G401 (cell line): ENCODE results near the gene KRTAP10-6. TPM values are rescaled to one million over a fixed set of nuclear protein-coding genes. Genes with fewer than 3 reads are reported as not detected.
"Not testable (repeated sequence)": the region's sequence is repeated elsewhere in the genome, so short reads cannot be mapped to it uniquely, and the experiment has no call there.

Experiments used
- DNase-seq: peaks from one replicate; pipeline ENCODE4 v3.0.0-alpha.2; 2015; ENCODE audit warnings: low spot score
- in situ Hi-C: cut with HindIII; loops from 2 replicates; pipeline ENCODE4 v1.10.0; 2016; ENCODE audit warnings: low sequenced_read_pairs, mixed read lengths
- total RNA-seq: library from RNA; depleted of rRNA; stranded (reverse); fragments of >200 nt; shearing (Covaris generic); gene quantifications from 2 replicates; pipeline ENCODE4 v1.2.3, GENCODE V29; 2014; rRNA removed

Gene KRTAP10-6
- not detected in 2 replicates for total RNA-seq

DNA sequence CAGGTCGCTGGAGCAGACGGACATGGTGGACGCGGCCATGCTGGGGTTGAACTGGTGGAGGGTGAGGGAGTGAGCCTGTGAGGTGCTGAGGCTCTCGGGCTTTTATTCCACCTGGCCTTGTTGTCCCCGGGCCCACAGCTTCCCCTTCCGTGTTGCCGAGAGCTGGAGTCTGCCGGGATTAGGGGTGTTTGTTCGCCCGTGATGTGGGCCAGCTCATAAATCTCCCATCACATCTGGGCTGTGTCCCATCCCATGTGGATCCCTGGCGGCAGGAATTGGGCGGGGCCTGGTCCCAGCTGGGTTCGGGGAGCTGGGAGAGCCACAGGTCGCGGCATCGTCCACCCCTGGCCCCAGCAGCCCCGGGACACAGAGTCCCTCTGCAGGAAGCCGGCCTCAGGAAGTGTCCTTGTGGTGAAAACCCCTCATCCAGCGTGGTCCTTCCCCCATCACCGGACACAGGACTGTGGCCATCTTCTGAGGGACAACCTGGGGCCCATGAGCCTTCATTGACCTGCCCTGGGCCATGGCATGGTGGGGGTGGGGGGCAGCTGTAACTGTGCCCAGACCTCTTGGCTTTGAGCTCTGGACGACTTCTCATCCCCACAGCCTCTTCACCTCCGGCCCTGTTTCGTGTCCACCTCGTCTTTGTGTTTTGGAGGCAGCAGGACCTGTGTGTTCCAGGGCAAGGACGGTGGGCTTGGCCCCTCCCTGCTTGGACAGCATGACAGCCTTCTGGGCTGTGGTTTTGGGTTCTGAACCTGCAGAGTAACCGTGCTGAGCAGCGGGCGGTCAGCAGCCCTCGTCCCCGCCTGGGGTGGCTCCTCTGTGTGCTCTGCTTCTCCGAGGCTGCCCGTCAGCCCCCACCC lies at the start of gene KRTAP10-6:
KRTAP10-6 (minus strand) TSS at position 60 of the 866 bp plus-strand sequence; CDS start at position 39, 21 bp downstream.
- in situ Hi-C loops = no loop called here

DNA sequence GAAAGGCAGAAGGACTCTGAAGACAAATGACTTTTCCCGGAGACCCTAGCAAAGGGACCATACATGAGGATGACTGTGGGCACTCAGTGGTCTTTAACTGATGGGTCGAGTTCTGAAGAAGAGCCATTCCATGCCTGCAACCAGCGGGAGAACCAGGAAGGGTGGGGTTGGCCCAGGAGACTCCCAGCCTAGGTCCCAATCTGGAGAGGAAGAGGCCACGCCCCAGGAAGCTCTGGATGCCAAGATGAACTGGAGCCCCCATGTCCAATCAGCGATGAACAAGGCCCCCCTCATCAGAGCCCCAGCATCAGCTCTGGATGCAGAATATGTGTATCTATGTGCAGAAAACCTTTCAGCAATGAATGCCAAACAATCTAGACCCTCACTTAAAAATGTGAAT lies 48.5 kb upstream of the KRTAP10-6 start:
- in situ Hi-C loops = no loop called here
- no peak for DNase-seq

More for the DNA sequence above, at the start of gene KRTAP10-6:
- DNase-seq = no peak

DNA sequence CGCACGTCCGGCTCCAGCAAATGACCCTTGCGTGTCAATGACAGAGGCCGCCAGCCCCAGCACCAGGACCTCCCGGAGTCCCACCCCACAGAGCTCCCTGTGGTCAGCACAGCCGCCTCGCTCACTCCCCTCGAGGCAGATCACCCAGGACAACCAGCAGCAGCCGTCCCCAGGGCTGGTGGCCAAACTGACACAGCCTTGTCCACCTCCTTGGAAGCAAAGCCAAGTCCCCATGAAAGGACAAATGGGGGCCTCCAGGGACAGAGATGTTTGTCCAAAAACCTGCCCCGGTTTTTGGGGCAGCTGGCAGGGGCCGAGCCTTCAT lies 47.0 kb upstream of the KRTAP10-6 start:
- in situ Hi-C loops = no loop called here
- no peak for DNase-seq

DNA sequence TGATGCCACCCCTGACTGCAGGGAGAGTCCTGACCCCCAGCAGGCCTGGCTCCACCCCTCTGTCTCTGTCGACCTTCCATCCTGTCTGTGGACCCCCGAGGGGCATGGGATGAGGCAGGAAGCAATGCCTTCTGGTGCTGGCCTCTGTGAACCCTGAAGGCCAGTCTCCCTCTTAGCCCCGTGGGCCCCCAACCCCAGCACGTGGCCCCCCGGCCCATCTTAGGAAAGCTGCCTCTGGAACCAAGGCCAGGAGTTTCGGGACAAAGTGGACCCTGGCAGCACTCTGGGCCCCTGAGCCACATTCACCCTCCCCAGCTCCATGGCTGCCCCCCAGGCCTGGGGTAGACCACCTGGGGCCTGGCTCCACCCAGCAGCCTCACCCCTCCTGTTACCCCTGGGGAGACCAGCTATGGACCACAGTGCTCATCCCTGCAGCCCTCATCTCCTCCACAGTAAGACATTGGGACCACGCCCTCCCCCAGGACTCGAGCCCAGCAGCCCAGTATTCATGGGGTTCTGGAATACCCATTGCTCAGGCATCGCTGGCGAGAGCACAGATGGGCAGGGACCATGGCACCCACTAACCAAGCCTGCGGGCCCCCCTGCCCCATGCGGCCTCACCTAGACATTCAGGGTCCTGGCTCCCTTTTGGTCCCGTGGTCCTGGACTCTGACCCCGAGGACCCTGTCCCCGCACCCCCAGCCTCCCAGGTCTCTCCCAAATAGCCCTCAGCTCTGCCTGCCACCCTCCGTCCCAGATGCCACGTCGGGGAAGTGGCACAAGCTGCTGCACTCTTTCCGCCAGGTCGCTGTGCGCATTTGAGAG lies 46.4 kb upstream of the KRTAP10-6 start:
- in situ Hi-C loops, DNase-seq: not testable (repeated sequence)

DNA sequence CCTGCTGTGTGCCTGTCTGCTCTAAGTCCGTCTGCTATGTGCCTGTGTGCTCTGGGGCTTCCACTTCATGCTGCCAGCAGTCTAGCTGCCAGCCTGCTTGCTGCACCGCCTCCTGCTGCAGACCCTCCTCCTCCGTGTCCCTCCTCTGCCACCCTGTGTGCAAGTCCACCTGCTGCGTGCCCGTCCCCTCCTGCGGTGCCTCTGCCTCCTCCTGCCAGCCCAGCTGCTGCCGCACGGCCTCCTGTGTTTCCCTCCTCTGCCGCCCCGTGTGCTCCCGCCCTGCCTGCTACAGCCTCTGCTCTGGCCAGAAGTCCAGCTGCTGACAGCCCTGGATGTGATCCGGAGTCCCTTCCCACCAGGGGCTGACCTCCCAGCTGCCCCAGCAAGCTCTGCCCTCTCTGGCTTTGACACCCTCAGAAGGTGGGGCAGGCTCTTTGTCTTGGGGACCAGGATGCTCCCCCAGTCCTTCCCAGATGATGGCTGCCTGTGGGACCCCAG lies 45.6 kb upstream of the KRTAP10-6 start:
- in situ Hi-C loops = not testable (repeated sequence)

DNA sequence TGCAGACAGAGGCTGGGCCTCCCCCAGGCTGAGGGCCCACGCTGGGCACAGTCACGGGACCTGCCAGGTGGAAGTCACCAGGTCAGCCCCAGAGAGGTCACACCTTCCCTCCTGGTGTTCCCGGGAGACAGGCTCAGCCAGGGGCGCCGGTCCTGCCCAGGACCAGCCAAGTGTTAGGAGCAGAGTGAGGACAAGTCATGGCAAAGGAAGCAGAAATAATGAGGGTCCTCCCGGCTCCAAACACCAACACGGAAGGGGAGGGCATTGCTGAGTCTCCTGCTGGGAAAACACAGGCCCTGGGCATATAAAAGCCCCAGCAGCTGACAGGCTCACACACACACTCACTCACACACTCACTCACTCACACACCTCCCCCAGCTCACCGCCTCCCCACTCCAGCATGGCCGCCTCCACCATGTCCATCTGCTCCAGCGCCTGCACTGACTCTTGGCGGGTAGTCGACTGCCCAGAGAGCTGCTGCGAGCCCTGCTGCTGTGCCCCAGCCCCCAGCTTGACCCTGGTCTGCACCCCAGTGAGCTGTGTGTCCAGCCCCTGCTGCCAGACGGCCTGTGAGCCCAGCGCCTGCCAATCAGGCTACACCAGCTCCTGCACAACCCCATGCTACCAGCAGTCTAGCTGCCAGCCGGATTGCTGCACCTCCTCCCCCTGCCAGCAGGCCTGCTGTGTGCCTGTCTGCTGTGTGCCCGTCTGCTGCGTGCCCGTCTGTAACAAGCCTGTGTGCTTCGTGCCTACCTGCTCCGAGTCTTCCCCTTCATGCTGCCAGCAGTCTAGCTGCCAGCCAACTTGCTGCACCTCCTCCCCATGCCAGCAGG lies 44.9 kb upstream of the KRTAP10-6 start, which contains the start of gene KRTAP10-10:
KRTAP10-10 (plus strand) TSS at position 339 of the 833 bp plus-strand sequence; CDS start at position 401, 62 bp downstream.
- in situ Hi-C loops = no loop called here
- peak; percentile 75 for DNase-seq

More for the DNA sequence above, 45.6 kb upstream of the KRTAP10-6 start:
- DNase-seq = not testable (repeated sequence)

- no peak for DNase-seq
- in situ Hi-C loops = no loop called here
These were observed 44.1 kb upstream of the KRTAP10-6 start for GRCh38 chr21:44636209-44637017.

GRCh38 chr21:44632067-44632466 lies 39.8 kb upstream of the KRTAP10-6 start:
- in situ Hi-C loops = no loop called here

GRCh38 chr21:44630440-44630839 lies 38.1 kb upstream of the KRTAP10-6 start:
- no peak for DNase-seq
- in situ Hi-C loops = no loop called here

More at GRCh38 chr21:44632067-44632466, 39.8 kb upstream of the KRTAP10-6 start:
- no peak for DNase-seq

- DNase-seq = no peak
- in situ Hi-C loops = no loop called here
These were observed 36.5 kb upstream of the KRTAP10-6 start for GRCh38 chr21:44628707-44629391.

DNA sequence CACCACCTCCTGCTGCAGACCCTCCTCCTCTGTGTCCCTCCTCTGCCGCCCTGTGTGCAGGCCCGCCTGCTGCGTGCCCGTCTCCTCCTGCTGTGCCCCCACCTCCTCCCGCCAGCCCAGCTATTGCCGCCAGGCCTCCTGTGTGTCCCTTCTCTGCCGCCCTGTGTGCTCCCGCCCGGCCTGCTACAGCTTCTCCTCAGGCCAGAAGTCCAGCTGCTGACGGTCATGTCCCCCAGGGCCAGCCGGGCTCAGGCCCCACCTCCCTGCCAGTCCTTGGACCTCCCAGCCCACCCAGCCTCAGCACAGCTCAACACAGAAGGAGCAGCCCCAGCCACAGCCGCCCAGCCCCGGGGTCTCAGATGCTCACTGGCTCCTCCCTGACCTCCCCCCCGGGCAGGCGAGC lies 35.5 kb upstream of the KRTAP10-6 start:
- in situ Hi-C loops, DNase-seq: not testable (repeated sequence)

DNA sequence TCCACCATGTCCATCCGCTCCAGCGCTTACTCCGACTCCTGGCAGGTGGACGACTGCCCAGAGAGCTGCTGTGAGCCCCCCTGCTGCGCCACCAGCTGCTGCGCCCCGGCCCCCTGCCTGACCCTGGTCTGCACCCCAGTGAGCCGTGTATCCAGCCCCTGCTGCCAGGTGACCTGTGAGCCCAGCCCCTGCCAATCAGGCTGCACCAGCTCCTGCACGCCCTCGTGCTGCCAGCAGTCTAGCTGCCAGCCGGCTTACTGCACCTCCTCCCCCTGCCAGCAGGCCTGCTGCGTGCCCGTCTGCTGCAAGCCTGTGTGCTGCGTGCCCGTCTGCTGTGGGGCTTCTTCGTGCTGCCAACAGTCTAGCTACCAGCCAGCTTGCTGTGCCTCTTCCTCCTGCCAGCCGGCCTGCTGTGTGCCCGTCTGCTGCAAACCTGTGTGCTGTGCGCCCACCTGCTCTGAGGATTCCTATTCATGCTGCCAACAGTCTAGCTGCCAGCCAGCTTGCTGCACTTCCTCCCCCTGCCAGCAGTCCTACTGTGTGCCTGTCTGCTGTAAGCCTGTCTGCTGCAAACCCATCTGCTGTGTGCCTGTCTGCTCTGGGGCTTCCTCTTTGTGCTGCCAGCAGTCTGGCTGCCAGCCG lies 35.0 kb upstream of the KRTAP10-6 start:
- peak; percentile 20 for DNase-seq
- in situ Hi-C loops = not testable (repeated sequence)

DNA sequence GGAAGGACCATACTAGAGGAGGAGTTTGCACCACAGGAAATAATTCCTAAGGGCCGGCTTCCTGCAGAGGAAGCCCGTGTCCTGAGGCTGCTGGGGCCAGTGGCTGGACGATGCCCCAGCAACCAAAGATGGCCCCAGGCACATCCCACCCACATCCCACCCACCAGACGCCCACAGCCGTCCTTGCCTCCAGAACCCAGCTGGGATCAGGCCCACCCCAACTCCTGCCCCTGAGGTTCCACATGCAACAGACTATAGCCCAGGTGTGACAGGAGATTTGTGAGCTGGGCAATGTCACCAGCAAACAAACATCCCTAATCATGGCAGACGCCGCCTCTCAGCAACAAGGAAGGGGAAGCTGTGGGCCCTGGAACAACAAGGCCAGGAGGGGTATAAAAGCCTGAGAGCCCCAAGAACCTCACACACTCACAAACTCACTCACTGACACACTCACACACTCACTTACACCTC lies 34.4 kb upstream of the KRTAP10-6 start, which contains the start of gene KRTAP10-9:
KRTAP10-9 (plus strand) TSS at position 421 of the 471 bp plus-strand sequence. CDS start 79 bp downstream, outside the sequence.
- DNase-seq = no peak
- in situ Hi-C loops = no loop called here

DNA sequence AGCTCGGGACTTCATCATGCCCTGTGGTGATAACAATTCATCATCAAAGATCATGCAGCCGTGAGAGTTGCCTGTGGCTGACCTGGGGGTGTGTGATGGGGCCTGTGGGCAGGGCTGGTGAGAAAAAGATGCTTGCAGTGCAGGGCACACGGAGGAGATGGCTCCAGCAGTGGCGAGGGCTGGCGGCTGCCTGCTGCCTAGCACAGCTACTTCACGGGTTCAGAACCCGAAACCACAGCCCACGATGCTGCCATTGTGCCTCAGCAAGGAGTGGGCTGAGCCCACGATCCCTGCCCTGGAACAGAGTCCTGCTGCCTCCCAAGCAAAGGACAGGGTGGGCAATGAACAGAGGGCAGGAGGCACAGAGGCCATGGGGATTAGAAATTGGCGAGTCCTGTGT lies 34.0 kb upstream of the KRTAP10-6 start:
- DNase-seq = no peak
- in situ Hi-C loops = no loop called here

GRCh38 chr21:44625756-44626155 lies 33.5 kb upstream of the KRTAP10-6 start:
- no peak for DNase-seq
- in situ Hi-C loops = no loop called here

DNA sequence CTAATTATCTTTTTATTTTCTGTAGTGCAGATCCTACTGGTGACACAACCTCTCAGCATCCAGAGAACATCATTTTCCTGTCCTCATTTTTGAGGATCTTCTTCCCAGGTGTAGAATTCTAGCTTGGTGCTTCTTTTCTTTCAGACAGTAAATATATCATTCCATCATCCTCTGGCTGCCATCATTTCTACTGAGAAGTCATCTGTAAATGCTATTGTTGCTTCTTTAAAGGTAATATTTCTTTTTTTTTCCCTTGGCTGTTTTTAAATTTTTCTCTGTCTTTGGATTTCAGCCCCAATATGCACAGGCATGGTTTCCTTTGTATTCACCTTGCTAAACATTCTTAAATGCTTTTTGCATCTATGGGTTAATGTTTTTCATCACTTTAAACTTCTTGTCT lies 31.3 kb upstream of the KRTAP10-6 start:
- in situ Hi-C loops = no loop called here
- no peak for DNase-seq

- DNase-seq = no peak
- in situ Hi-C loops = no loop called here
These were observed 27.6 kb upstream of the KRTAP10-6 start for GRCh38 chr21:44619886-44620285.
